CD4-positive, alpha-beta memory T cell (primary cell): Measurements from ENCODE around the gene FBXO38. TPM values are rescaled to one million over a fixed set of nuclear protein-coding genes. Genes with fewer than 3 reads are reported as not detected.

Source experiments
- CTCF ChIA-PET: fragments of 350-600 bp; sonication (Branson Sonifier 250); formaldehyde crosslinking; loops from one replicate; lab custom pipeline; 2021; ENCODE audit warnings: inconsistent platforms; ENCODE audit not compliant: partially characterized antibody; lab: Charles Lee
- POLR2A ChIA-PET: fragments of 350-600 bp; sonication (Branson Sonifier 250); formaldehyde crosslinking; loops from one replicate; lab custom pipeline; 2021; ENCODE audit not compliant: partially characterized antibody; lab: Charles Lee
- DNase-seq, 5 donors: peaks; one replicate each; pipeline versions ENCODE4 v3.0.0 to v3.0.0-alpha.2; 2020 to 2022; ENCODE audit warnings: mixed read lengths in 1 of 5
- H3K27ac ChIP-seq: one replicate; pipeline ENCODE4 v1.7.0; 2013; ENCODE audit warnings: low read depth, low read length
- H3K27me3 ChIP-seq: 2 replicates; pipeline ENCODE4 v1.7.0; 2013; ENCODE audit warnings: mild to moderate bottlenecking, low read length, moderate library complexity; ENCODE audit not compliant: insufficient read depth
- H3K36me3 ChIP-seq: 2 replicates; pipeline ENCODE4 v1.7.0; 2013; ENCODE audit warnings: mild to moderate bottlenecking, low read length, moderate library complexity; ENCODE audit not compliant: insufficient read depth
- H3K4me1 ChIP-seq: 2 replicates; pipeline ENCODE4 v1.7.0; 2013; ENCODE audit warnings: mild to moderate bottlenecking, low read length, moderate library complexity; ENCODE audit not compliant: insufficient read depth
- H3K4me3 ChIP-seq, 2 donors: one replicate each; pipeline ENCODE4 v1.7.0; 2013; ENCODE audit warnings: low read length in 2 of 2, mild to moderate bottlenecking in 1 of 2
- H3K9me3 ChIP-seq, 2 donors: one replicate each; pipeline ENCODE4 v1.7.0; 2013; ENCODE audit warnings: low read length in 2 of 2, control low read depth in 1 of 2; ENCODE audit not compliant: control insufficient read depth in 1 of 2
- H3K27ac Mint-ChIP-seq, 7 donors: one replicate each; pipeline ENCODE4 v1.8.0; 2020 to 2021; ENCODE audit warnings: mixed read lengths in 7 of 7, mild to moderate bottlenecking in 6 of 7, inconsistent platforms in 3 of 7, moderate library complexity in 3 of 7
- H3K27me3 Mint-ChIP-seq, 2 donors: one replicate each; pipeline ENCODE4 v1.8.0; 2020 to 2021; ENCODE audit warnings: mixed read lengths in 2 of 2
- H3K36me3 Mint-ChIP-seq, 2 donors: one replicate each; pipeline ENCODE4 v1.8.0; 2020 to 2021; ENCODE audit warnings: mixed read lengths in 2 of 2, inconsistent platforms in 1 of 2, mild to moderate bottlenecking in 1 of 2
- H3K4me1 Mint-ChIP-seq, 4 donors: one replicate each; pipeline ENCODE4 v1.8.0; 2020 to 2021; ENCODE audit warnings: mixed read lengths in 4 of 4, mild to moderate bottlenecking in 1 of 4
- H3K4me3 Mint-ChIP-seq, 8 donors: one replicate each; pipeline ENCODE4 v1.8.0; 2020 to 2021; ENCODE audit warnings: mixed read lengths in 8 of 8, mild to moderate bottlenecking in 7 of 8, moderate library complexity in 6 of 8, inconsistent platforms in 3 of 8
- H3K9me3 Mint-ChIP-seq, 8 donors: one replicate each; pipeline ENCODE4 v1.8.0; 2020 to 2021; ENCODE audit warnings: mixed read lengths in 8 of 8, mild to moderate bottlenecking in 5 of 8, inconsistent platforms in 3 of 8, moderate library complexity in 1 of 8
- intact Hi-C: fragments of 100-400 bp; cut with micrococcal nuclease; formaldehyde crosslinking; loops from one replicate; pipeline ENCODE4 v1.15.1; 2023
- polyA plus RNA-seq, 2 donors: library from polyadenylated mRNA; unstranded; fragments of 300-500 nt; fragmentation: Illumina TruSeq; gene quantifications; one replicate each; pipeline ENCODE4 v1.2.3, GENCODE V29; 2021
- total RNA-seq, 2 experiments: library from RNA; stranded (reverse); gene quantifications; one replicate each; pipeline ENCODE4 v1.2.3, GENCODE V29; 2021

Gene FBXO38
- total and polyA plus RNA-seq, 4 experiments from 2014 or later, result 7.6 to 78.3 (median 50.8) TPM

- no peaks in the 10 kb centered on the region for H3K9me3 ChIP-seq
- ChIA-PET CTCF (interaction anchor here (1.3 to 1.4 kb wide), 2 partner anchors 19 to 20 kb away, joined by 3 to 4 read pairs; no protein-coding TSS in a partner anchor), POLR2A (interaction anchor here (1.1 kb wide), 1 partner anchor 9 kb away, joined by 3 read pairs; the partner anchor contains the start of gene FBXO38)
- Mint-ChIP-seq H3K4me3 (no peak overlapping the region), H3K36me3 (peaks cover 30 to 57% of the 10 kb centered on the region in 2 donors), H3K4me1 (peaks cover 42 to 54% (median 49%) of the 10 kb centered on the region in 4 donors), H3K9me3 (no peaks in the 10 kb centered on the region), H3K27me3 (no peaks in the 10 kb centered on the region), H3K27ac (no peak overlapping the region)
- no peak overlapping the region for H3K4me3 ChIP-seq
- no peaks in the 10 kb centered on the region for H3K27me3 ChIP-seq
- DNase-seq, result no peak
- H3K4me1 ChIP-seq, result peaks cover 32% of the 10 kb centered on the region
- no peak overlapping the region for H3K27ac ChIP-seq
- intact Hi-C loops, result no loop called here
- H3K36me3 ChIP-seq, result peaks cover 18% of the 10 kb centered on the region
Measured at GRCh38 chr5:148393390-148393741, 9.6 kb downstream of the FBXO38 start.

GRCh38 chr5:148394587-148395019 lies 10.8 kb downstream of the FBXO38 start:
- ChIA-PET POLR2A (no interaction called here), CTCF (interaction anchor here (1.0 to 1.3 kb wide), 2 partner anchors 11 to 20 kb away, joined by 3 read pairs; partner anchors contain the start of gene FBXO38)
- Mint-ChIP-seq H3K36me3 (peaks cover 35 to 63% of the 10 kb centered on the region in 2 donors), H3K4me3 (peak overlapping the region in 1 of 8 donors; percentile 23), H3K27me3 (no peaks in the 10 kb centered on the region), H3K4me1 (peaks cover 39 to 56% (median 47%) of the 10 kb centered on the region in 4 donors), H3K9me3 (no peaks in the 10 kb centered on the region), H3K27ac (peak overlapping the region in 2 of 7 donors; percentile 7 to 39)
- no peak for DNase-seq
- Histone ChIP-seq H3K27me3 (no peaks in the 10 kb centered on the region), H3K27ac (no peak overlapping the region), H3K4me1 (peaks cover 30% of the 10 kb centered on the region), H3K4me3 (no peak overlapping the region), H3K36me3 (peaks cover 29% of the 10 kb centered on the region), H3K9me3 (no peaks in the 10 kb centered on the region)
- intact Hi-C loops, result no loop called here

- POLR2A ChIA-PET, result no interaction called here
- Histone ChIP-seq H3K4me3 (no peak overlapping the region), H3K27me3 (no peaks in the 10 kb centered on the region), H3K4me1 (peaks cover 30% of the 10 kb centered on the region), H3K9me3 (no peaks in the 10 kb centered on the region), H3K27ac (no peak overlapping the region), H3K36me3 (peaks cover 33% of the 10 kb centered on the region)
- Mint-ChIP-seq H3K36me3 (peaks cover 39 to 67% of the 10 kb centered on the region in 2 donors), H3K4me1 (peaks cover 39 to 56% (median 47%) of the 10 kb centered on the region in 4 donors), H3K27ac (peak overlapping the region in 1 of 7 donors; percentile 69), H3K4me3 (no peak overlapping the region), H3K27me3 (no peaks in the 10 kb centered on the region), H3K9me3 (no peaks in the 10 kb centered on the region)
- no peak for DNase-seq
- intact Hi-C loops, result no loop called here
- CTCF ChIA-PET, result interaction anchor here (0.7 kb wide), 1 partner anchor 48 kb away, joined by 3 read pairs; no protein-coding TSS in a partner anchor
Measured at GRCh38 chr5:148395031-148395430, 11.3 kb downstream of the FBXO38 start.

- no peak overlapping the region for H3K27ac ChIP-seq
- POLR2A ChIA-PET, result interaction anchor here (1.4 kb wide), 1 partner anchor 14 kb away, joined by 3 read pairs; the partner anchor contains the start of gene FBXO38
- Mint-ChIP-seq H3K4me1 (peaks cover 27 to 39% (median 33%) of the 10 kb centered on the region in 4 donors), H3K4me3 (no peak overlapping the region), H3K27ac (peak overlapping the region in 6 of 7 donors; percentile 20 to 88 (median 74)), H3K27me3 (no peaks in the 10 kb centered on the region), H3K36me3 (peaks cover 48 to 79% of the 10 kb centered on the region in 2 donors), H3K9me3 (no peaks in the 10 kb centered on the region)
- no peaks in the 10 kb centered on the region for H3K27me3 ChIP-seq
- peaks cover 6% of the 10 kb centered on the region for H3K4me1 ChIP-seq
- DNase-seq, result no peak
- CTCF ChIA-PET, result interaction anchor here (0.8 kb wide), 1 partner anchor 11 kb away, joined by 3 read pairs; no protein-coding TSS in a partner anchor
- intact Hi-C loops, result no loop called here
- no peak overlapping the region for H3K4me3 ChIP-seq
- H3K9me3 ChIP-seq, result no peaks in the 10 kb centered on the region
- peaks cover 61% of the 10 kb centered on the region for H3K36me3 ChIP-seq
Measured at GRCh38 chr5:148397968-148398595, 14.3 kb downstream of the FBXO38 start.

- POLR2A ChIA-PET, result interaction anchor here (1.4 kb wide), 1 partner anchor 15 kb away, joined by 3 read pairs; the partner anchor contains the start of gene FBXO38
- no peaks in the 10 kb centered on the region for H3K27me3 ChIP-seq
- H3K36me3 ChIP-seq, result peaks cover 64% of the 10 kb centered on the region
Measured at GRCh38 chr5:148398698-148399121, 15.0 kb downstream of the FBXO38 start.

GRCh38 chr5:148401604-148402003 lies 17.8 kb downstream of the FBXO38 start:
- Mint-ChIP-seq H3K4me3 (no peak overlapping the region), H3K27ac (peak overlapping the region in 2 of 7 donors; percentile 3 to 50), H3K9me3 (no peaks in the 10 kb centered on the region), H3K4me1 (peaks cover 20 to 23% (median 21%) of the 10 kb centered on the region in 4 donors), H3K36me3 (peaks cover 67 to 80% of the 10 kb centered on the region in 2 donors), H3K27me3 (no peaks in the 10 kb centered on the region)
- no peaks in the 10 kb centered on the region for H3K4me1 ChIP-seq
- H3K36me3 ChIP-seq, result peaks cover 78% of the 10 kb centered on the region
- H3K27ac ChIP-seq, result no peak overlapping the region
- ChIA-PET POLR2A (no interaction called here), CTCF (interaction anchor here (1.1 kb wide), 1 partner anchor 9 kb away, joined by 3 read pairs; no protein-coding TSS in a partner anchor)
- intact Hi-C loops, result no loop called here
- DNase-seq, result no peak
- no peaks in the 10 kb centered on the region for H3K27me3 ChIP-seq
- H3K4me3 ChIP-seq, result no peak overlapping the region
- H3K9me3 ChIP-seq, result no peaks in the 10 kb centered on the region

More at GRCh38 chr5:148398698-148399121, 15.0 kb downstream of the FBXO38 start:
- Mint-ChIP-seq H3K27ac (peak overlapping the region in 4 of 7 donors; percentile 1 to 70 (median 36)), H3K4me3 (no peak overlapping the region), H3K36me3 (peaks cover 53 to 79% of the 10 kb centered on the region in 2 donors), H3K27me3 (no peaks in the 10 kb centered on the region), H3K9me3 (no peaks in the 10 kb centered on the region), H3K4me1 (peaks cover 21 to 35% (median 29%) of the 10 kb centered on the region in 4 donors)
- H3K9me3 ChIP-seq, result no peaks in the 10 kb centered on the region
- CTCF ChIA-PET, result interaction anchor here (0.8 kb wide), 1 partner anchor 11 kb away, joined by 3 read pairs; no protein-coding TSS in a partner anchor
- intact Hi-C loops, result no loop called here
- peaks cover 3% of the 10 kb centered on the region for H3K4me1 ChIP-seq
- DNase-seq, result no peak
- H3K4me3 ChIP-seq, result no peak overlapping the region
- no peak overlapping the region for H3K27ac ChIP-seq

- POLR2A ChIA-PET, result no interaction called here
- CTCF ChIA-PET, result no interaction called here
- intact Hi-C loops, result no loop called here
- no peak for DNase-seq
- Histone ChIP-seq H3K4me1 (no peaks in the 10 kb centered on the region), H3K27ac (no peak overlapping the region), H3K36me3 (peaks cover 72% of the 10 kb centered on the region), H3K27me3 (no peaks in the 10 kb centered on the region), H3K9me3 (no peaks in the 10 kb centered on the region), H3K4me3 (no peak overlapping the region)
- no peaks in the 10 kb centered on the region for H3K9me3 Mint-ChIP-seq
- no peaks in the 10 kb centered on the region for H3K27me3 Mint-ChIP-seq
- H3K27ac Mint-ChIP-seq, result peak overlapping the region in 1 of 7 donors; percentile 80
- peaks cover 14 to 20% (median 17%) of the 10 kb centered on the region in 4 donors for H3K4me1 Mint-ChIP-seq
- H3K36me3 Mint-ChIP-seq, result peaks cover 68 to 81% of the 10 kb centered on the region in 2 donors
- H3K4me3 Mint-ChIP-seq, result no peak overlapping the region
Measured at GRCh38 chr5:148403344-148403743, 19.6 kb downstream of the FBXO38 start.
